ENCODE measurements around the gene LGALS9.

The LGALS9 gene

DNA sequence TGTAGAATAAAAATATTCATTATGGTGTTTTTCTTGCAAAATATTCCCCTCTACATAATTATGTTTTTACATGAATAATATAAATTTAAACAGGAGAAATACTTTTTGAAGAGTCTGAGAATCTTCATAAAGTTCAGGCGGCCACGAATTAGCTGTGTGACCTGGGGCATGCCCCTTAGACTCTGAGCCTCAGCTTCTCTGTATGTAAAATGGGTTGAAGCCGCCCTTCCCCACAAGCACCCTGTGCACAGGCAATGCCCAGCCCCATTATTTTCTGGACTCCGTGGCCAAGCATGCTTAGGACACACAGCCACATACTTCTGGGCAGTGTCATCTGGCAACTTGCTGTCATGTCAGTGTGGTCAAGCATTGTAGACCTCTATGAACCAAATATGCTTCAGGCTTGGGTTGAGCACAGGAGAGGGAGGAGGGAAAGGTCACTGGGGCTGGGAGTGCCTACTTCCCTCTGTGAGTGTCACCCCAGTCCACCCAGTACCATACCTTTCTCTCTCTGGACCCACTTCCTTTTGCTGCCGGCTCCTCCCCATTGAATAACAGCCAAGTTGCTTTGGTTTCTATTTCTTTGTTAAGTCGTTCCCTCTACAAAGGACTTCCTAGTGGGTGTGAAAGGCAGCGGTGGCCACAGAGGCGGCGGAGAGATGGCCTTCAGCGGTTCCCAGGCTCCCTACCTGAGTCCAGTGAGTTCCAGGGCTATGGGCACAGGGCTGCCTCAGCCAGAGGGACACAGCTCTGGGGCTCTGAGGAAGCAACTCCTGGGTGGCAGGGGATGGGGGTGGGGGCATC is at the start of gene LGALS9:
Gene LGALS9 (plus strand): TSS at position 582 of the 804 bp plus-strand sequence. CDS start 78 bp downstream, at position 660.
- DNase-seq: peak; percentile 67
- no peaks in the 10 kb centered on the region for H3K9me3 Mint-ChIP-seq
- CTCF ChIA-PET: interaction anchor here (0.6 to 5.0 kb wide), 4 partner anchors 21 to 366 kb away, joined by 3 to 18 read pairs (median 10); no protein-coding TSS in a partner anchor
- H3K4me1 Mint-ChIP-seq: peaks cover 66% of the 10 kb centered on the region
- H3K27ac Mint-ChIP-seq: peak within 1 kb of the TSS; percentile 88
- no peaks in the 10 kb centered on the region for H3K27me3 Mint-ChIP-seq
- peak within 1 kb of the TSS; percentile 89 for H3K4me3 Mint-ChIP-seq
- peaks cover 31% of the 10 kb centered on the region for H3K36me3 Mint-ChIP-seq

DNA sequence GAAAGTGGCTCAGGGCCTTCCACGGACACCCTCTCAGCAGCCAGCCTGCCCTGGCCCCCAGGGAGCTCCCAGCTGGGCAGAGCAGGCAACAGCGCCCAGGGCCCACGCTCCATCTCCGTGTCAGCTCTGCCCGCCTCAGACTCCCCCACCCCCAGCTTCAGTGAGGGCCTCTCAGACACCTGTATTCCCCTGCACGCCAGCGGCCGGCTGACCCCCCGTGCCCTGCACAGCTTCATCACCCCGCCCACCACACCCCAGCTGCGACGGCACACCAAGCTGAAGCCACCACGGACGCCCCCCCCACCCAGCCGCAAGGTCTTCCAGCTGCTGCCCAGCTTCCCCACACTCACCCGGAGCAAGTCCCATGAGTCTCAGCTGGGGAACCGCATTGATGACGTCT is 48.3 kb upstream of the LGALS9 start:
- CTCF ChIA-PET: no interaction called here
- Mint-ChIP-seq H3K27me3 (no peaks in the 10 kb centered on the region), H3K4me3 (no peak overlapping the region), H3K36me3 (peaks cover 25% of the 10 kb centered on the region), H3K27ac (no peak overlapping the region), H3K9me3 (no peaks in the 10 kb centered on the region), H3K4me1 (peaks cover 39% of the 10 kb centered on the region)
- DNase-seq: no peak

DNA sequence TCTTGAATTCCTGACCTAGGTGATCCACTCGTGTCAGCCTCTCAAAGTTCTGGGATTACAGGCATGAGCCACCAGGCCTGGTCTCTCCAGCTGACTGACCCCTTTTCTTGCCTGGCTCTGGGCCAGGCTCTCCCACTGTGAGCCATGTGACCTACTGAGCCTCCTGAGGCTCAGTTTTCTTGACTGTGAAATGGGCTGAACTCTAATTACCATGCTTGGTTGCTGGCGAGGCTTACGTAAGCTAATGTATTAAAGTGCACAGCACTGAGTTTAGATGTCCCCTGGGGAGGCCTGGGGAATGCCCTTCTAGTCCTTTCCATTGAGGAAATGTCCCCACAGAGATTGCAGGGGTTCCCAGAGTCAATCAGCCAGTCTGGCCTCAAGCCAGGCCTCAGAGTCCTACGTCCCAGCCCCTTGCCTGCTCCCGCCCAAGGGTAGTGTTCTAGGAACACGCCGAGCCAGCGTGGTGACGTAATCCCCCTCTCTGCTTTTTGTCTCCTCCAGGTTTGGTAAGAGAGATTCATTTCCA is 45.8 kb upstream of the LGALS9 start:
- Mint-ChIP-seq H3K27me3 (no peaks in the 10 kb centered on the region), H3K4me3 (no peak overlapping the region), H3K4me1 (peaks cover 16% of the 10 kb centered on the region), H3K27ac (no peak overlapping the region), H3K36me3 (peaks cover 19% of the 10 kb centered on the region), H3K9me3 (no peaks in the 10 kb centered on the region)
- CTCF ChIA-PET: interaction anchor here (1.1 to 1.6 kb wide), 2 partner anchors 14 to 15 kb away, joined by 3 read pairs; no protein-coding TSS in a partner anchor
- no peak for DNase-seq

DNA sequence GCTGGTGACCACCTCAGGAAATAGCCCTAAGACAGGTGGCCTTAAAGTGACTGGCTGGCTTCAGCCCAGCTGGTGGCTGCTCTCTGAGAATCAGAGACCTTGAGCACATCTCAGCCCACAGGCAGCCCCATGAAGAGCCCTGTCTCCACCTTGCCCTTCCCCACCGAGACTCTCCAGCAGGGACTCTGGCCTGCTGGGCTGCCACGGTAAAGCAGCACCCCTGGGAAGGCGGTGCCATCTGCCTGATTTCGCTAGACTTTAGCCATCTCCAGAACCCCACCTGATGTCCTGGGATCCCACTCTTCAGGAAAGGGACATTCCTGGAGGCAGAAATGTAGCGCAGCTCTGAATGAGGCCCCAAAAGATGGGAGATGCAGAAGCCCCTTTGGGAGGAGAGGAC is 45.2 kb upstream of the LGALS9 start:
- peaks cover 19% of the 10 kb centered on the region for H3K36me3 Mint-ChIP-seq
- CTCF ChIA-PET: interaction anchor here (1.1 to 1.6 kb wide), 2 partner anchors 14 kb away, joined by 3 read pairs; no protein-coding TSS in a partner anchor

DNA sequence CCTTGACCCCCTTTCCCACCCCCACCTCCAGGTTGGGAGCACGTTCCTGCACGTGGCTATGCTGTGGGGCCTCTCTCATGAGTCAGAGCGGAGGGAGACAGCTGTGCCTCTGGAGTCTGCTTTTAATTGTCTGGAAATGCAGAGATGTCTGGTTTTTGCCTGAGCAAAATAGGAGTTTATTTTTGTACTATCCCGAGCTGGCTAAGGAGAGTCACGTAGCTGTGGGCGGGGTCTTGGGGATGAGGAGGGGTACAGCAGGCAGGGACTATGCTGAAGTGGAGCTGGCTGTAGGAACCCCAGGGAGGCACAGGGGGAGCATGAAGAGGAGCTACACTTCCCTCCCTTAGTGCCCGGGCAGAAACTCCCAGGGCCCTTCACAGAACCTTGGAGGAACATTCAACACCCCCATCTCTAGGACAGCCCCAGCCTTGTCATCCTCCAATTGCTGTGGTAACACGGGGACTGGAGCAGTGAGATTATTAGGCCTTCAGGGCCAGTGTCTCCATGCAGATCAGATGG is 44.7 kb upstream of the LGALS9 start:
- no peak for DNase-seq
- Mint-ChIP-seq H3K4me1 (peaks cover 8% of the 10 kb centered on the region), H3K9me3 (no peaks in the 10 kb centered on the region), H3K36me3 (peaks cover 19% of the 10 kb centered on the region), H3K27ac (no peak overlapping the region), H3K4me3 (no peak overlapping the region), H3K27me3 (no peaks in the 10 kb centered on the region)
- CTCF ChIA-PET: interaction anchor here (1.6 kb wide), 1 partner anchor 14 kb away, joined by 6 read pairs; no protein-coding TSS in a partner anchor

More for the DNA sequence above, 45.2 kb upstream of the LGALS9 start:
- DNase-seq: no peak
- peaks cover 12% of the 10 kb centered on the region for H3K4me1 Mint-ChIP-seq
- no peak overlapping the region for H3K4me3 Mint-ChIP-seq
- no peaks in the 10 kb centered on the region for H3K9me3 Mint-ChIP-seq
- H3K27me3 Mint-ChIP-seq: no peaks in the 10 kb centered on the region
- H3K27ac Mint-ChIP-seq: no peak overlapping the region

DNA sequence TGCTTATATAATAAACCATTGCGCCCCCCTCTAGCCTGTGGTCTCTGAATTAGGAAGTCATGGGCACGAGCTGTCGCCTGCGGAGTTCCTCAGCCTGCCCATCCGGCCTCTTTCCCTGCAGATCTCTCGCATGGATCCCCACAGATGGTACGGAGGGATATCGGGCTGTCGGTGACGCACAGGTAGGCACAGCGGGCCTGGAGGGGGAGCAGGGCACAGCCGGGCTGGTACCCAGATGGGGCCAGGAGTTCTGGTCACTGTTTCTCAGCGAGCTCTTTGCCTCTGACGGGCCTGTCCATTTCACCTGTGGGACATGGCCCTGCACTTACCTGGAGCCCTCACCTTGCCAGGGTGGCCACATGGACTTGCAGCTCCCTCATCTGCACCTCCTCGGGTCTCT is 42.6 kb upstream of the LGALS9 start:
- no peaks in the 10 kb centered on the region for H3K27me3 Mint-ChIP-seq
- H3K9me3 Mint-ChIP-seq: no peaks in the 10 kb centered on the region
- no peaks in the 10 kb centered on the region for H3K4me1 Mint-ChIP-seq
- CTCF ChIA-PET: interaction anchor here (1.2 to 2.6 kb wide), 4 partner anchors 10 to 17 kb away, joined by 4 to 15 read pairs (median 6); no protein-coding TSS in a partner anchor
- no peak for DNase-seq
- H3K36me3 Mint-ChIP-seq: peaks cover 14% of the 10 kb centered on the region
- H3K27ac Mint-ChIP-seq: no peak overlapping the region
- no peak overlapping the region for H3K4me3 Mint-ChIP-seq

DNA sequence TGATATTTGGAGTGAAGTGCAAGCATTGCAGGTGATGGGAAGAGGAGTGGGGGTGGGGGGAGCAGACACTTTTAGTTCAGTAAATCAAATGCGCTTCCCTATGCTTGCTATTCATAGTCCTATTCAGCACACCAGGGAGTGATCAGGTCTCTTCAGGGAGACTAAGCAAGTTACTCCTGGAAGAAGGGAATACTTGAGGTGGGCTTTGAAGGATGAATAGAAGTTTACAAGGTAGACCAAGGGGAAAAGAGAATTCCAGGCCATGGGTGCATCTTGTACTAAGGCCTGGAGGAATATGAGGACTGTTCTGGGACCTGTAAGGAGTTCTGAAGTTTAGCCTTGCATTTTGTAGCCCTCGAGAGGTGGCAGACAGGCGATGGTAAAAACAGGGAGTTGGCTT is 40.1 kb upstream of the LGALS9 start:
- peaks cover 6% of the 10 kb centered on the region for H3K36me3 Mint-ChIP-seq
- no peaks in the 10 kb centered on the region for H3K27me3 Mint-ChIP-seq
- no peaks in the 10 kb centered on the region for H3K9me3 Mint-ChIP-seq
- no peak overlapping the region for H3K27ac Mint-ChIP-seq
- no peak overlapping the region for H3K4me3 Mint-ChIP-seq
- CTCF ChIA-PET: interaction anchor here (0.8 to 1.5 kb wide), 4 partner anchors 9 to 20 kb away, joined by 3 to 6 read pairs (median 4); no protein-coding TSS in a partner anchor
- DNase-seq: no peak
- H3K4me1 Mint-ChIP-seq: peaks cover 12% of the 10 kb centered on the region

DNA sequence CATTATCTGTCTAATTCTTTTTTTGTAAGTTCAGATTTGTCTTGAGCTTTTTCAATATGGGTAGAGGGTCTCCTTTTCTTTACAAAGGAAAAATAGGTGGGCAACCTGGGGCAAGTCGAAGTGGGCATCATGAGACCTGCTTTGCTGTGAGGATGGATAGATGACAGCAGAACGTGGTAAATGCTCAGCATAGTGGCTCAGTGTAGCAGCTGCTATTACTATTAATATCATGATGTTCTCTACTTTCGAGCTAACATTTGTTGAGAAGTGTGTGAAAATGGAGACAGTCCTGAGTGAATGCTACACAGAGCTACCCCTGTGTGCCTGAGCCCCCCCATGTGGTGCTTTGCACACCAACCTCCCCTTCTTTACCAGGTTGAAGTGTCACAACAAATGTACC is 39.0 kb upstream of the LGALS9 start:
- peaks cover 8% of the 10 kb centered on the region for H3K36me3 Mint-ChIP-seq
- DNase-seq: no peak
- peaks cover 13% of the 10 kb centered on the region for H3K4me1 Mint-ChIP-seq
- H3K9me3 Mint-ChIP-seq: no peaks in the 10 kb centered on the region
- CTCF ChIA-PET: interaction anchor here (0.7 to 1.6 kb wide), 8 partner anchors 8 to 237 kb away, joined by 3 to 6 read pairs (median 3); partner anchors contain the start of gene KSR1
- no peak overlapping the region for H3K27ac Mint-ChIP-seq
- H3K4me3 Mint-ChIP-seq: no peak overlapping the region
- no peaks in the 10 kb centered on the region for H3K27me3 Mint-ChIP-seq

DNA sequence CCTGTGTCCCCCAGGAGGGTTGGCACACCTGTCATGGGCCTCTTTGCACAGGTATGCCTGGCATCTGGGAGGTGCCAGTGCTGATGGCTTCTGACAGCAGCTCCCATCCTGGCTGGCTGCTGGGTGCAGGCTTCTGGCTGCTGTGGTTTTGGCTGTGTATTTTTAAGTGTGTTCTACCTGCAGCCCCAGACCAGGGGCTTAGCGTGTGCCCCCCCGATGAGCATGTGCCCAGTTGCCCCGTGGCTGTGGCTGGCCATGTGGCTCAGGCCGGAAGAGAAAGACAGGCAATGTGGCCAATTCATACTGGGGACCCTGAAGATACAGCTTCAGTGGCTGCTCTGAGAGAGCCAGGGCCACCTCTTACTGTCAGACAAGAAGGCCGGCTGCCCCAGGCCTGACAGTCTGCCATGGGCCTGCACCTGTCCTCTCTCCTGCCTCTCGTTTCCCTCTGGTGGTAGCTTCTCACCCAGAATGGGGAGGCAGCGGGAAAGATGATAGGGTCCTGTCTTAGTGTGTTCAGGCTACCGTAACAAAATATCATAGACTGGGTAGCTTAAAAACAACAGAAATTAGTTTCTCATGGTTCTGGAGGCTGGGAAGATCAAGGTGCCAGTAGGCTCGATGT is 37.6 kb upstream of the LGALS9 start:
- CTCF ChIA-PET: interaction anchor here (1.2 to 1.7 kb wide), 5 partner anchors 13 to 213 kb away, joined by 3 to 7 read pairs (median 4); no protein-coding TSS in a partner anchor
- Mint-ChIP-seq H3K9me3 (no peaks in the 10 kb centered on the region), H3K4me1 (peaks cover 13% of the 10 kb centered on the region), H3K27me3 (no peaks in the 10 kb centered on the region), H3K27ac (no peak overlapping the region), H3K36me3 (peaks cover 9% of the 10 kb centered on the region), H3K4me3 (no peak overlapping the region)
- no peak for DNase-seq

DNA sequence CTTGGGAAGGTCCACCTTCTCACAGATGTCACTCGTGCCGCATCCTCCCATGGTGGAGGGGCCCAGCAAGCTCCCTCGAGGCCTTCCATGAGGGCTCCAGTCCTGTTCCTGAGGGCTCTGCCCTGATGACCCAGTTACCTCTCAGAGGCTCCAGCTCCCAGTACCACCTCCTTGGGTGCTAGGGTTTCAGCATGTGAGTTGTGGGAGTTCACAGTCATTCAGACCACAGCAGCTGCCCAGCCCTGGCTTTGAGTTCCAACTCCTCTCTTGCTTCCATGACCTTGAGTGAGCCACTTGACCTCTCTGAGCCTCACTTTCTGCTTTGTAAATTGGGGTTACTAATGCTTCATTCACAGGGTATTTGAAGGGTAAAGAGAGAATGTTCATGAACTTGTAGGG is 37.1 kb upstream of the LGALS9 start:
- Mint-ChIP-seq H3K4me3 (no peak overlapping the region), H3K27ac (no peak overlapping the region), H3K4me1 (peaks cover 13% of the 10 kb centered on the region), H3K27me3 (no peaks in the 10 kb centered on the region), H3K36me3 (peaks cover 9% of the 10 kb centered on the region), H3K9me3 (no peaks in the 10 kb centered on the region)
- CTCF ChIA-PET: interaction anchor here (1.2 to 1.7 kb wide), 4 partner anchors 14 to 214 kb away, joined by 3 to 7 read pairs (median 5); no protein-coding TSS in a partner anchor
- DNase-seq: no peak

DNA sequence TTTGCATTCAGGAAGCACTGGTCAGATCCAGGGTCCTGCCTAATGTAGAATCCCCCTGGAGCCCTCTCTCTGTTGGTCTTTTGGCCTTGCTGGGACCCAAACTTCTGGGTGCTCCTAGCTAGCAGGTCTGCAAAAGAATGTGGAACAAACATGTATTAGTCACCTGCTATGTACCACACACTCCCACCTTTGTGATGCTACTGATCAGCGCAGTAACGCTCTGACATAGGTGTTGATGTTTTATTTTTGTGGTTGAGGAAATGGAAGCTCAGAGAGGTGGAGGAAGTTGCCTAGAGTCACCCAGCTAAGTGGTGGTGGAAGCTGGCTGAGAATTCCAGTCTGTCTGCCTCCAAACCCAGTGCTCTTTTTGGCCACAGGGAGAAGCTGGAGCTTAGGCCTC is 35.8 kb upstream of the LGALS9 start:
- Mint-ChIP-seq H3K27ac (peak overlapping the region; percentile 43), H3K27me3 (no peaks in the 10 kb centered on the region), H3K4me3 (no peak overlapping the region), H3K4me1 (peaks cover 15% of the 10 kb centered on the region), H3K36me3 (peaks cover 9% of the 10 kb centered on the region), H3K9me3 (no peaks in the 10 kb centered on the region)
- CTCF ChIA-PET: interaction anchor here (1.4 to 2.3 kb wide), 4 partner anchors 26 to 262 kb away, joined by 4 to 14 read pairs (median 8); partner anchors contain the start of gene KSR1
- DNase-seq: no peak

DNA sequence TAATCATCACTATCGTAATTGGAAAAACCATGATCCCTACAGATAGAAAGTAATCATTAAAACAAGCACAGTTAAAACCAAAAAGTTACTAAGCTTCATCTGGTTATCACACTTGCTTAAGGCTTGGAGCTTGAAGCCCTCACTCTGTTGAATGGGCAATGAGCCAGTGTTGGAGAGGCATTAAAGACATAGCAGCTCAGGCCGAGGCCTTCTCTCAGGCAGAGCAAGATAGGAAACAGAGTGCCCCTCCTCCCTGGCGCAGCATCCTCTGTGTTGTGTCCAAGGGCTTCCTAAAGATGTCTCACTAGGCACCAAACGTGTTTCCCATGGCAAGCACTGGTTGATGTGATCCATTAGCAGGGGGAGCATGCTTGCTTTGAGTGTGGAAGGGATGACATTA is 34.9 kb upstream of the LGALS9 start:
- H3K27me3 Mint-ChIP-seq: no peaks in the 10 kb centered on the region
- no peak for DNase-seq
- CTCF ChIA-PET: interaction anchor here (1.0 to 2.3 kb wide), 6 partner anchors 27 to 263 kb away, joined by 3 to 14 read pairs (median 6); partner anchors contain the start of gene KSR1
- H3K9me3 Mint-ChIP-seq: no peaks in the 10 kb centered on the region
- H3K4me1 Mint-ChIP-seq: peaks cover 16% of the 10 kb centered on the region
- peaks cover 12% of the 10 kb centered on the region for H3K36me3 Mint-ChIP-seq
- H3K27ac Mint-ChIP-seq: no peak overlapping the region
- H3K4me3 Mint-ChIP-seq: no peak overlapping the region

DNA sequence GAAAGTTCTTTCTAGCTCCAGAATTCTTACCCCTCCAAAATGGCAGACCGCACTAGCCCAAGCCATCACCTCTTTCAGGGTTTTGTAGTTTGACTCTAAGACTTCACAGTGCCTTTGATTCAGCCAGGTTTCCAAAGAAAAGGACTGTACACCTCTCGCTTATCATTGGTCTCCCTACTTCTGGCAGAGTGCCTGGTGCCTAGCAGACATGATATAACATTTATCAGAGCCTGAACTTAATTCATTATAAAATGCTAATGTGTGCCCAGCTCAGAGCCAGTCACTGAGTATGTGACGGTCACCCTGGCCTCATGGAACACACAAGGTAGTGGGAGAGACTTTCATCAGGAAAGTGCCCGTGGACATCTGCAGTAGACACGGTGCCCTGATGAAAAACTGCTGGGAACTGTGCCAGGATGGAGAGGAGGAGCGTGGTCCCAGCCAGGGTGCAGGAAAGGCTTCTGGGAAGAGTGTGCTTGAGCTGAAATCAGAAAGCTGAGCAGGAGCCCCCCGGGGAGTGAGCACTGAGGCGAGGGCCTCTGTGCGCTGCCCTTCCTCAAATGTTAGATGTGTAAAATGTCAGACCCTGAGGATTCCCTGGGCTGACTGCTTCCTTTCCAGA is 34.3 kb upstream of the LGALS9 start:
- H3K9me3 Mint-ChIP-seq: no peaks in the 10 kb centered on the region
- H3K36me3 Mint-ChIP-seq: peaks cover 18% of the 10 kb centered on the region
- no peaks in the 10 kb centered on the region for H3K27me3 Mint-ChIP-seq
- CTCF ChIA-PET: interaction anchor here (0.9 to 2.3 kb wide), 9 partner anchors 28 to 264 kb away, joined by 3 to 14 read pairs (median 6); partner anchors contain the start of gene KSR1
- H3K4me1 Mint-ChIP-seq: peaks cover 21% of the 10 kb centered on the region
- DNase-seq: no peak
- H3K4me3 Mint-ChIP-seq: no peak overlapping the region
- H3K27ac Mint-ChIP-seq: no peak overlapping the region
